ENCODE measurements around the gene VWA7.

The VWA7 gene

DNA sequence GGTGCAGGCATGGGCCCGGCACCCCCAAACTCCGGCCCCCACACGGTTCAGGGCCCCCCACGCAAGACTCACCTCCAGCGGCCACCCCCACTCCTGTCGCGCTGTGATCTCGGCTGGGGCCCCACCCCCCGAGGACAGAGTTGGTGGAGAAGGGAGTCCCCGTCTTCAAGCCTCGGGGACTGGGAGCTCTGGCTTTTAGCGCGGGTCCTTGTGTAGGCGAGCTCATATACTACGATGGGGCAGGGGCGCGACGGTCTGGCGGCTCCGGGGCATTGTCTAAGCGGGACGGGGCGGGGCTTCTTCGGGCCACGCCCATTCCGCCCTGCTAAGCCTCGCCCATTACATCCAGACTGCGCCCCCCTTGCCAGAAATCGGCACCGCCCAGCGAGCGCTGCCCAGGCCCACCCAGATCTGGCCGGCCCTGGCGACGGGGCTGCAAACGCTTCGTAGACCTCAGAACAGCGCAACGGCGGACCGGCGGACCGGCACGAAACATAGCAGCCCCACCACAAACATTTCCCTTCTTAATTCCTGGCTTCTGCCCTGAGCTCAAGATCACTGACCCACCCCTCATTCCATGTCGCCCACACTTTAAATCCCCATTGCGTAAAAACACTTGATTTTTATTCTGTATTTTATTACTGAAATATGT lies 47.0 kb downstream of the VWA7 start:
- DNase-seq (ENCODE audit: low spot score): peak; percentile 70

DNA sequence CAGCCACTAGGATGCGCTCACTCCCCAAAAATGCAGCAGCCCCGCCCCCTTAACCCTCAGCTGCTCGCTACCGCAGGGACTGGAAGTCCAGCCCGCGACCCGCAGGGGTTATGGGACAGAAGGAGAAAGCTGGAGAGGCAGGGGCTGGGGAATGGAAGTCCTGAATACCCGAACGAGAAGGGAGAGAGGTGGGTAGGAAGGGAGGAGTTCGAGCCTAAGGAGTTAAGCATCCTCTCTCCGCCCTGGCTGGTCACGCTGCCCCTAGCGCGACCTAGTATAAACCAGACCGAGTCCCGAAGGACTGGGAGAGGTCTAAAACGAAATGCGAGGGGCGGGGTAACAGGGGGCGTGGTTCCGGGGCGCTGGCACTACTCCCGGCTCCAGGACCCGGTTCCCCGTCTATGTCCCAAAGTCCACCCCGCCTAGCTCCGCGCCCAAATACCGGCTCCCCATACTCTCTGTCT lies 47.6 kb downstream of the VWA7 start:
- peak; percentile 79 for DNase-seq (ENCODE audit: low spot score)

DNA sequence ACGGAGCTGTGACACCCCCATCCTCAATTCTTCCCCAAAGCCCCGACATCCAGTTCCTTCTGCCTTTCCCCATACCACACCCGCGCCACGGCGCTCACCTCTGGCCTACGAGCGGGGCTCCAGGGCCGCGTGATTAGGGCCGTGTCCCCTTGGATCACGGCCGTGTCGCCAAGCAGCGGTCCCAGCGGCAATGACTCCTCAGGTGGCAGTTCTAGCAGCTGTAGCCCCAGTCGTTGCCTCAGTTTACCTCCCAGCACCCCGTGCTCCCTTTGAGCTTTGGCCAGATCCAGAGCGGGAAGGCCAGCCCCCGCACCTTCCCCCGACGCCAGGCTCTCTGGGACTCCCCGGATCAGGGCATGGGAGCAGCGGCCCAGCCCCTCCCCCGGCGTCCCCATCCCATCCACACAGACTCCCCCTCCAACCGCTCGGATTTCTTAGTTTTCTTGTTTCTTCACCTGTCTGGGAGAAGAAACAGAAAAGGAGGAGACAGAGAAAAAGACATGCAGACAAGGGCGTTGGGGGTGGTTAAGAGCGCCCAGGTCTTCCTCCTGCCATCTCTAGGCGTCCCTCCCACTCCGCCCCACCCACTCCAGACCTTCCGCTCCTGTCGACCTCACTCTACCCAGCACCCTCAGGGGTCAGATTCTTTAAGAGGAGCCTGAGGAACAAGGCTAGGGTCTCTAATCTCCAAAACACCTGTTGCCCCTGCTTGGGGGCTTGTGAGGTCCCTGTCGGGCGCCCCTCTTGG lies 48.2 kb downstream of the VWA7 start, which contains the start of gene DDAH2:
Gene DDAH2 (minus strand): TSS at position 533 of the 748 bp plus-strand sequence. CDS start 138 bp downstream, at position 395.
- no peak for DNase-seq (ENCODE audit: low spot score)

DNA sequence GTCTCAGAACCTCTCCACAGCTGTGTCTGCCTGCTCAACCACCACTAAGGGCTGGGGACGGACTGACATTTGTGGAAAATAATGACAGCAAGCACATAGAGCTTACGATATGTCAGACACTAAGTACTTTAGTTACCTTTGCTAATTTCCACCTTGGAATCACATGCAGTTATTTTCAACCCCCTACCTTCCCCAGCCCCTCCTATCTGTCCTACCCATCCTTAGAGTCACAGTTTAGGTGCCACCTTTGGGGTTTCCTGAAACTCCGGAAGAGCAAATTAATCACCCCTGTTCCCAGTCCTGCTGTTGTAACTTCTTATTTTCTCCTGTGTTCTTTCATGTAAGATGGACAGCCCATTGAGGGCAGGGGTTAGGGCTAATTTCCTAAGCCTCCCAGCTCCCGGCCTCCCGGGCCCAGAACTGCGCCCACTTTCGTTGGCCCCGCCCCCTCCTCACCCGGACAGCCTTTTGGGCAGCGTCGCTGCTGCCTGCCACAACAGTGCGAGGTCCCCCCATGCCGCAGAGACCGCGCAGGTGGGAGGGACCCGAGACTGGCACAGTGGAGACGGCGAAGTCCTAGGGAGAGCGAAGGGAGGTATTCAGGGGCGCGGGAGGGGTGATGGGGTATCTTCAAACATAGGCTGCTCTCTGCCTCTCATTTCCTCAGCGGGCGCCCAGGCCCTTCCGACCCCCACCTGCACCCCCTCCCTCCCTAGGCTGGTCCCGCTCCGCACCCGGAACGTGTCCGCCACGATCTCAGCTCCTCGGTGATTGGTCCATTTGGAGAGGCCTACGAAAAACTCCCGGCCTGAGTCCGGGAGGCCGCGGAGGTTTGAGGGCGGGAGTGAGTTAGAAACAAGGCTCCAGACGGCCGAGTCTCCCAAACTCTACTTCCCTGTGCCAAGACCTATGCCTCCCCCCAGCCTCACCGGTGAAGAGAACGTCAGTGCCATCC lies 49.1 kb downstream of the VWA7 start:
- no peak for DNase-seq (ENCODE audit: low spot score)

DNA sequence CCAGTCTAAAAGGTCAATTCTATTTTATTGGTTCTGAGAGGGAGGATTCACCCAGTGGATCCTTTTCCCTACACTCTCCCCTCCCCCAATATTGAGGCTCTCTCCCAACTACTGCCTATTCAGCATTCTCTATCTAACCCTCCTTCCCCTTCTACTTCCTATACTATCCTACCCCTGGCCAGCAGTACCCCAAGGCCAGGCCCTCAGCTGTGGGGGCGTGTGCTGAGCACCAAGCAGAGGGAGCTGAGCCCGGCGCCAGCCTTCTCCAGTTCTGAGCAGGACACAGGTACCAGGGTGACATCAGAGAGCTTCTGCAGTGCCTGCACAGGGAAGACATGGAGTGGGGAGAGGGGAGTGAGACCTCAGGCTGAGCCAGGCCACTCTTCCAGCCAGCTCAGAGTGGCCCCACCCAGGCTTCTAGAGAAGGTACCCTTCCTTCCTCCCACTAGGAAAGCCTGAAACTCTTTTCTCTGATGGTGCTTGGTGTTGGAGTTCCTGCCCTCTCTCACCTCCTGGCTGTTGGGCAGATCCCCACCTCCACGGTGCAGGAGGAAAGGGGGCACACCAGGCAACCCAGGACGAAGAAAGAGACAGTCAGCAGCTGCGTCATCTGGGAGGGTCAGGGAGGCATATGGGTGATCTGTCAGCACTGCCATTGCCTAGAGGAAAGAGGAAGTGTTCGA lies 50.0 kb downstream of the VWA7 start:
- no peak for DNase-seq (ENCODE audit: low spot score)

DNA sequence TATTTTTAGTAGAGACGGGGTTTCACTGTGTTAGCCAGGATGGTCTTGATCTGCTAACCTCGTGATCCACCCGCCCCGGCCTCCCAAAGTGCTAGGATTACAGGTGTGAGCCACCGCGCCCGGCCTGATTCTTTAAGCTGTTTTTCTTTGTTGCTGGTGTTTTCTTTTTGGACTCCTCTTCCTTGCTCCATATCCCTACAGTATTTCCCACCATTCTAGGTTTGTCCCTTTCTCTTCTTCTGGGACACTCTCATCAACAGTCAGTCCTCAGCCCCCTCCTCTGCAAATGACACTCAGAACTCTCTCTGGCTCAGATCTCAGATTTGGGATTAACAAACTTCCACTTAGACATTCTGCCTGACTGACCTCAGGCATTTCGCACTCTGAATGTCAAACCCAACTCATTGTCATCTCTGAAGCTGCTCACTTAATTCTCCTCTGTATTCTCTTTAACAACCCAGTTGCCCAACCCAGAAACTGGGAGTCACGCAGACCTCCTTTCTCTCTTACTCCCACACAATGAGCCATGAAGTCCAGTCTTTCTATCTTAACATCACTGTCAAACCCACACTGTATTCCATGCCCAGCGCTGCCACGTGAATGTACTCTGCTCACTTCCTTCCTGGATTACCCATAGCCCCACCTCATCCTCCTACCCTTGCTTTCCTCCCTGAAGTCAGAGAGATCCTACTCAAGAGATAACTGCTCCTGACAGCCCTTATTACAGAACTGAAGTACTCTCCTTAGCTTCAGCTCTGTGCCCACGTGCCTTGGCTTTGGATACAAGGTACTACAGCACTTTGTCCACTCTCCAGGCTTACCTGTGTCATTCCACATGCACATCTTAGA lies 51.4 kb downstream of the VWA7 start:
- no peak for DNase-seq (ENCODE audit: low spot score)

DNA sequence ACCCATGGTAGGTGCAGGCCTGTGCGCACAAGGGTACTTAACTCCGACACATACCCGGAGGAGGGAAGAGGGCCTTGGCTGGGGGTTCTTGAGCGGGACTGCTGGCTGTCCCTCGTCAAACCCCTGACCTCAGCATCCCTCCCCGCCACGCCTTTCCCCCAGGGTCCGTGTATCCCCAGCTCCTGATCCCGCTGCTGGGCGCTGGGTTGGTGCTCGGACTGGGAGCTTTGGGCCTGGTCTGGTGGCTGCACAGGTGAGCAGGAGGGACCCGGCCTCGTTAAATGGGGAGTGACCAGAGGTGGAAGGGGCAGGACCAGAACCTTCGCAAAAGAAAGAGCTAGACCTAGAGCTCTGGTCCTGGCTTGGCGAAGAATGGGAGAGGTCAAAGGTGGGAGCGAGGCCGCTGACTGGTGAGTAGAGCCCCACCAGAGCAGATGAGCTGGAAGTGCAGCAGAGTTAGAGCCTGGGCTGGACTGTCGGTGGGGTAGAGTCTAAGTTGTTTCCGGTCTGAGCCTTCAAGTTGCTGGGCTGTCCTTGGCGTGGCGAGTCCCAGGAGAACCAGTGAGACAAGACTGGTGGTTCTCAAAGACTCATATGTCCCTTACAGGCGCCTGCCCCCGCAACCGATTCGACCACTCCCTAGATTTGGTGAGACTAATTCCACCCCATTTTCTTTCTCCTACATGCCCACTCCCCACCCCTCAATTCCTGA lies 53.0 kb downstream of the VWA7 start:
- no peak for DNase-seq (ENCODE audit: low spot score)

DNA sequence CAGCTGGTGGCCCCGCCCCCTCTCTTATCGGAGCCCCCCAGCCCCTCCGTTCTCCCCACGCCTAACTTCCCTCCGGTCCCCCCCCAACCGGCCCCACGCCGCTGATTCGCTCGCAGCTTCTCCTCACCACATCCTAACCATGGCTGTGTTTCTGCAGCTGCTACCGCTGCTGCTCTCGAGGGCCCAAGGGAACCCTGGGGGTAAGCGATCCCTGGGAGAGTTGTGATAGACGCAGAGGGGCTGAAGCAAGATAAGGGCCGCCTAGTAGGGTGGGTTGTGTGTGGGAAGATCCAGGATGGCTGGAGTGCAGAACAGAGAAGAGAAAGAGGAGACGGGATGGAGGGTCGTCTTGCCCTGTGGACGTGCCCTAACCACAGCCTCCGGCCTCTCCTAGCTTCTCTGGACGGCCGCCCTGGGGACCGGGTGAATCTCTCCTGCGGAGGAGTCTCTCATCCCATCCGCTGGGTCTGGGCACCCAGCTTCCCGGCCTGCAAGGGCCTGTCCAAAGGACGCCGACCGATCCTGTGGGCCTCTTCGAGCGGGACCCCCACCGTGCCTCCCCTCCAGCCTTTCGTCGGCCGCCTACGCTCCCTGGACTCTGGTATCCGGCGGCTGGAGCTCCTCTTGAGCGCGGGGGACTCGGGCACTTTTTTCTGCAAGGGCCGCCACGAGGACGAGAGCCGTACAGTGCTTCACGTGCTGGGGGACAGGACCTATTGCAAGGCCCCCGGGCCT lies 53.7 kb downstream of the VWA7 start, which contains the start of gene MPIG6B:
Gene MPIG6B (plus strand): TSS at position 129 of the 735 bp plus-strand sequence. CDS start 11 bp downstream, at position 140.
- DNase-seq (ENCODE audit: low spot score): no peak

DNA sequence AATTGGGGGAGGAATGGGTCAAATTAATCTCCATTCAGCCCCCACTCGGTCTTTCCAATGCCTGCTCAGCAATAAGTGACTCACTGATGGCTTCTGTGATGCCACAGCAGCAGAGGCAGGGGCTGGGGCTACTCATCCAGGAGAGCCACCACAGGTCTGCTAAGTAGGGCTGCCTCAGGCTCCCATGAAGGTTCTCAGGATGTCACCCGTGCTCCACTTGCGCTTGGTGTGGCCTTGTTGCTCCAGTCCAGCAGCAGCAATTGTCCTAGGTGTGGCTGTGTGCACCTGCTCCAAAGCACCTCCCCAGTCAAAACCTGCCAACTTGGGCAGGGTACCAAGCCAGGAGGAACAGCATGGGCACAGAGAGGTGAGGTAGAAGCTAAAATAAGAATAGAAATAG lies 55.0 kb downstream of the VWA7 start:
- DNase-seq (ENCODE audit: low spot score): no peak

DNA sequence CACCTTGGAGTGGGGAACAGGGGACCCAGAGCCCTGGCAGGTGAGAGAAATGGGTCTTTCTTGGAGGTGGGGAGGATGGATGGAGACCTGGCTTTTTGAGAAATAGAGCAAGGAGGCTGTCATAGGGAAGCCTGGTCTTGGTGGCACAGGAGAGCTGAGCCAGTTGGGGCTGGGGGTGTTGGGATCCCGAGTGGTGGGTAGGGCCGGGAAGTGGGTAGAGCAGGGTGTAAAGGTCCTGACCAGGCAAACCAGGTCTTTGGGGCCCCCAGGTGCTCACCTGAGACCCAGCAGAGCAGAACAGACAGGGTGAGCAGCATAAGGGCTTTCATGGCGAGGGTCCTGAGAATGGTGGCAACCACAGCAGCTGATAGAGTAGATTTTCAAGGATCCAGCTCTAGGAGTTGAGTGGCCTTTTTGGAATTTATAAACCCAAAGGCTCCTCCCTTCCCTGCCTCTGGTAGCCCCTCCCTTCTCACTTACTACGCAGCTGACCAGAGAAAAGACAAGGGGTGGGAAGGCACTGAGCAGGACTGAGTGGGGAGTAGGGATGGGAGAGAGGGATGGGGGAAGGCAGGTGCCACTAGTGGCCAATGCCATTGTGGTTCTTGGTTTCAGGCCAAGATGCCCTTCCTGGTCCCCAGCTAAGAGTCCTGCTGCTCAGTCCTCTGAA lies 55.6 kb downstream of the VWA7 start, which contains the start of gene LY6G6C:
Gene LY6G6C (minus strand): TSS at position 396 of the 670 bp plus-strand sequence. CDS start 67 bp downstream, at position 329.
- no peak for DNase-seq (ENCODE audit: low spot score)

DNA sequence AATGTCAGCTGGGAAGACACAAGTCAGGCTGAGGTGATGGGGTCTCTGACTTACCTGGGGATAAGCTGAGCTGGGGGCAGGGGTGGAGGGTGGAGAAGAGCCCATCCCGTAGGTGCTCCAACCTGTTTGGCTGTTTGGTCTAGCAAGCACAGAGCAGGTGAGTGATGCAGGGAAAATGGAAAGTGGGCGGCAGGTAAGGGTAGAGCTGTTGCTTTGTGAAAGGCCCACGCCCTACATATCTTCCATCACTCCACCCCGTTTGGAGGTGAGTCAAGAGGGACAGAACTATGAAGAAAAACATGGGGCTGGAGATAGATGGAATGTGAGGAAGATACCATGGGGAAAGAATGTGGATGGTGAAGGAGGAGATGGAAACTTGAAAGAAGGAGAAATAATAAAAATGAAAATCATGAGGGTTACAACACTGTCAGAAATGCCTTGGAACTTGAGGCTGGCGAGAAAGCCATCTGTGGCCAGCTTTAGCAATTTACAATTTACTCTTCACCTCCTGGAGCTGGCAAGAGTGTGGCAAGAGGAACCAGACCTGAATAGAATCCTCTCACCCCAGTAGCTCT lies 56.8 kb downstream of the VWA7 start:
- DNase-seq (ENCODE audit: low spot score): no peak

DNA sequence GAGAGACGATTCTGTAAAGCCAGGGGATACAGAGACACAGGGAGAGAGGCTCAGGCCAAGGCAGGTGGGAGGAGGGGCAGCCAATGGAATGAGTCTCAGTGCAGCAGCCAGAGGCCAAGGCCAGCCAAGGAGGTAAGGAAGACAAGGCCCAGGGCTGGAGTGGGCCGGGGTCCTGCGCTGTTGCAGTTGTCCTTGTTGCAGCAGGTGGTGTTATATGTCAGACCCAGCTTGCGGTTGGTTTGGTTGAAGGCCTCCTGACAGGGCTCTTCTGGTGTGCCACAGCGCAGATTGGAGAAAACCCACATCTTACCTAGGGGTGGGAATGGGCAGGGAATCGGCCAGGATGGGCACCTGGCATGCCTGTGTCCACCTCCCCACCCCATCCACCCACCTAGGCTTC lies 58.1 kb downstream of the VWA7 start:
- DNase-seq (ENCODE audit: low spot score): no peak

DNA sequence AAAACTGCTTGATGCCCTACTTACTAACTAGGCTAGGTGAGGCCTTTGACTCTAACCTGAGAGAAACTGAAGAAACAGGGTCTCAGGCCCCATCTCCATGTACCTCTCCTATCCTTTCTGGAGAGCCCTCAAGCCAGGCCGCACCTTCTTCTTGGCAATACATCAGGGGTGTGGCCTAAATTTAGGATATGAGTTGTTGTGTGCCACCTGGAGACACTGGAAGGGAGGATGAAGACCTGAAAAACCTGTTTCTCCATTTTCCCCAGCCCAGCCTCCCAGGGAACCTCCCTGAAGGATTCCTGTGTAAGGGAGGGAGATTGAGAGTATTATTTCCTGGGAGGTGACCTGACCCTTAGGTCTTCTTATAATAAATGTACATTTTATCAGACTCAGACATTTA lies 58.9 kb downstream of the VWA7 start:
- DNase-seq (ENCODE audit: low spot score): no peak

DNA sequence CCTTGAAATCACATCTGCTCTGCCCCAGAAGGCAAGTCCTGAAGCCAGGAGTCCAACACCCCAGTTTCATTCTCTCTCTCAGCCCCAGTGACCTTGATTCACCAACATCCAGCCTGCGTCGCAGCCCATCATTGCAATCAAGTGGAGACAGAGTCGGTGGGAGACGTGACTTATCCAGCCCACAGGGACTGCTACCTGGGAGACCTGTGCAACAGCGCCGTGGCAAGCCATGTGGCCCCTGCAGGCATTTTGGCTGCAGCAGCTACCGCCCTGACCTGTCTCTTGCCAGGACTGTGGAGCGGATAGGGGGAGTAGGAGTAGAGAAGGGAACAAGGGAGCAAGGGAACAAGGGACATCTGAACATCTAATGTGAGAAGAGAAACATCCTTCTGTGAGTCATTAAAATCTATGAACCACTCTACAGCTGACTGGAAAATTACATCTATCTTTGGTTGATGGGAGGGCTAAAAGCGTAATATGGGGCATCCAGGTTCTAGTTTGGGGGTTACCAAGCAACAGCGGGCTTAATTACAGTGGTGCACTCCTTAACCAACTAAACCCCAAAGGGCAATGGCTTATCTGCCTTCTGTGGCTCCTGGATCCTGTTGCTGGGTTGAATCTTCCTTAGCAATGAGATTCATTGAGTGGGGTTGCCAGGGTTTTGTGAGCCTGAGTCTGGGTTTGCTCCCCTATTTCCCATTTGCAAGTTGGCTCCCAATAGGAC lies 59.5 kb downstream of the VWA7 start:
- no peak for DNase-seq (ENCODE audit: low spot score)
